Eye (tissue), 1 donor: ENCODE measurements around the gene CALN1.

Experiments
- DNase-seq: peaks from one replicate; pipeline ENCODE4 v3.0.0-alpha.2; 2015

CALN1 gene

DNA sequence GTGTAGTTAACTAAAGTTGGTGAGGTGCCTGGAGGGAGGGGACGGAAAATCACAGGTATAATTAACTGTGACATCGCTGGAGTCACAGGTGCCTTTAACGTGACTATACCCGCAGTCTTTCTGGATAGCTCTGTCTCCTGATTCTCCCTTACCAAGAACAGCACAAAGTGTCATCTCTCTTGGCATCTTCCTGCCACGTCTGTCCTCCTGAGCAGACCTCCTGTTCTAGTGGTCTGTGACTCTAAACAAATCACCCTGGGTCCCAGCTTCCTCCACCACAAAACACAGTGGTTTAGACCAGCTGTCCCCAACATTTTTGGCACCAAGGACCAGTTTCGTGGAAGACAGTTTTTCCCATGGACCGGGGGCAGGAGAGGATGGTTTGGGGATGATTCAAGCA lies 90.5 kb downstream of the CALN1 start:
- no peak for DNase-seq

GRCh38 chr7:72321081-72321480 lies 91.1 kb downstream of the CALN1 start:
- no peak for DNase-seq

DNA sequence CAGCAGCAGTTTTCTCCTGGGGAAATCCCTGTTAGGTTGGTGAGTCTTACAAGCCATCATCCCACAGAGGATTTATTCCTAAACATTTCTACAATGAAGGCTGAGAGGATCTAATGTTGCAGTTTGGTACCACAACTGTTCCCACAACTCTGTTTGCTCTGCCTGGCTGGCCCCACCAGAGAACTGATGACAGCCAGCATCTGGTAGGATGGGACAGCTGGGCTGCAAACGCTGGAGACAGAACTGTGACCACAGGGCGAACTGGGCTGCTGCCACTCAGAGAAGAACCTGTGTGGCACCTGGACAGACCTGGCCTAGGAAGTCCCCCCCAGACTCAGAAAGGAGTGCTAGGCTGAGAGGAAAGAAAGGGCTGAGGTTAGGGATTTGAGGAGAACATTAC lies 94.8 kb downstream of the CALN1 start:
- DNase-seq, result no peak

DNA sequence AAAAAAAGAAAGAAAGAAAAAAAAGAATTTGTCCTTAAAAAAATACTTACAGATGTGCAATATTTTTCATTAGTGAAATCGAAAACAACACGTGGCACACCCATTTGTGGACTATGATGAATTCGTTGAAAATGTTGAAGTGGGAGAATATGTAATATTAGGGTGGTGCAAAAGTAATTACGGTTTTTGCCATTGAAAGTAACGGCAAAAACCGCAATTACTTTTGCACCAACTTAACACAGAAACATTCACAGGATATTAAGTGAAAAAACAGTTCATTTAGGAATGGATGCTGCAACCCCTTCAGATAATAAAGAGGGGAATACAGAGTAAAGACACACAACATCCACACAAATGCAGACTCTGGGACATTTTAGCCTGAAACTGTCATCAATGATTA lies 96.0 kb downstream of the CALN1 start:
- no peak for DNase-seq

- DNase-seq, result no peak
Observed at GRCh38 chr7:72313906-72314305, 98.2 kb downstream of the CALN1 start.

GRCh38 chr7:72310301-72310700 lies 101.8 kb downstream of the CALN1 start:
- DNase-seq, result no peak

DNA sequence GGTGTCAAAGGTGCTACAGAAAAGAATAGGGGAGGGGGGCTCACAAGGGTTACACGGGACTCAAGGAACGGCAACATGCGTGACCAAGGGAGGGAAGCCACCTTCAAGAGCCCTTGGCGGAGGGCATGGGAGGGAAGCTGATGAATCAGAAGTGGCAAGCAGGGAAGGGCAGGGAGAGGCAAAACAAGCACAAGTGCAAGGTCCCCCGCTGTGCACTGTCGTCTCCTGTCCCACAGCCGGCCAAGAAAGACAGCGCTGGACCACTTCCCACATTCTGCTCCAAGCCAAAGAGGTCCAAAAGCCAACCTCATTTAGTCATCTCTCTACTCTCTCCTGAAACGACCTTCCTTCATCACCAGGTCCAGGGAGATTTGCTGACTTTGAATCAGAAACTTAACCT lies 102.7 kb downstream of the CALN1 start:
- DNase-seq, result no peak

- no peak for DNase-seq
Observed at GRCh38 chr7:72308986-72309385, 103.2 kb downstream of the CALN1 start.

DNA sequence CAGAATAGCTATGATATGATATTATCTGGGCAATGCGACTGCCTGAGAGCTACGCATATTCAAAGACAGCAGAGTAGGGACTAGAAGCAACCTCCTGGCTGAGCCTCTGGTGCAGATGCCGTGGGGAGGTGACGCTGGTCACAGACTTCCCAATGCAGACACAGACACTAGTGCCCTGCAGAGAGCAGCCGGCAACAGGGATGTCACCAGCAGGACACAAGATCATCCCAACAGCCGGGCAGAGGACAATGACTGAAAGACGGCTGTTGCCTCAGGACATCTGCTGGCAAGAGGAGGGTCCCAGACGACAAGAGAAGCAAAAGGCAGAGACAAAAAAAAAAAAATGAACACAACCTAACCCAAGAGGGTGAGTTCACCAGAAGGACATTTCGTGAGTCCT lies 104.6 kb downstream of the CALN1 start:
- DNase-seq, result peak; percentile 3

GRCh38 chr7:72298912-72299311 lies 113.2 kb downstream of the CALN1 start:
- DNase-seq, result no peak

- DNase-seq, result no peak
Observed at GRCh38 chr7:72298091-72298490, 114.0 kb downstream of the CALN1 start.

DNA sequence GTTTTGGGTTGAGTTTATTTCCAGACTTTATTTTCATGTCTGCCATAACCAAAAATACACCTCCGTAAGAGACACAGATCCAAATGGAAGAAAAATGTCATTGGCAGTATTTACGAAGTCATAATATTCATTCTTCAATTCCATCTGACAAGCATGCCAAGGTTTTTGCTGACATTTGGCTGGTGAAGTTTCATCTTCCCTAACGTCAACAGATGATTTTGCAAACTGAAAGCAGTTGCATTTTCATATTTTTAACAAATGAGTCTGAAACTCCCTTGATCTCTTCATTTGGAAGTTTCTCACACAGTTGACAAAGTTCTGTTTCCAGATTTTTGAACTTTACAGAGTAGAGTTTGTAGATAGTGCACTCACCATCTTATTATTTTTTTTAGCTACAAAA lies 114.5 kb downstream of the CALN1 start:
- no peak for DNase-seq

DNA sequence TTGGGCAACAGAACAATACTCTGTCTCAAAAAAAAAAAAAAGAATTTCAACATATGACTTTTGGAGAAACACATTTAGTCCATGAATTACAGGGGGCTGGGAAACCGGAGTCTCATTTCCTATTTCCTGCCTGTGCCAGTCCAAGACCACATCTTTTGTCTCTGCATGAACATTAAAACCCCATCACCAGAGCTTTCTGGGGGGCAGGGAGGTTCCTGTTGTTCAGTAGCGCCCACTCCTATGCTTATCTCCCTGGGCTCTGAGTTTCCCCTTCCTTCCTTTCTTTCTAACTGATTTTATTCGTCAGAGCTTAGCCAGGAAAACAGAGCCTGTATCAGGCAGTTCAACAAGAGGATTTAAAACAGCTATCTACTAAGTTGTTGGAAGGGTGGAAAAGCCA lies 119.3 kb downstream of the CALN1 start:
- no peak for DNase-seq

DNA sequence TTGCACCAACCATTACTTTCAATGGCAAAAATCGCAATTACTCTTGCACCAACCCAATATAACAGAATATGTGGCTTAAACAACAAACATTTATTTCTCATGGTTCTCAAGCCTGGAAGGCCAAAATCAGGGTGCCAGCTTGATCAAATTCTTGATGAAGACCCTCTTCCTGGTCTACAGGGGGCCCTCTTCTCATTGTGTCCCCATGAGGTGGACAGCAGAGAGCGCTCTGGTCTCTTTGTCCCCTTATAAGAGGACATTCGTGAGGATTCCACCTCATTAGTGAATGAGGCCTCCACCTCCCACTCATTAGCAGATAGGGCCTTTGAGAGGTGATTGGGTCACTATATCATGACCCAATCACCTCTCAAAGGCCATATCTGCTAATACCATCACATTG lies 120.0 kb downstream of the CALN1 start:
- DNase-seq, result no peak

GRCh38 chr7:72286519-72286918 lies 125.6 kb downstream of the CALN1 start:
- no peak for DNase-seq

DNA sequence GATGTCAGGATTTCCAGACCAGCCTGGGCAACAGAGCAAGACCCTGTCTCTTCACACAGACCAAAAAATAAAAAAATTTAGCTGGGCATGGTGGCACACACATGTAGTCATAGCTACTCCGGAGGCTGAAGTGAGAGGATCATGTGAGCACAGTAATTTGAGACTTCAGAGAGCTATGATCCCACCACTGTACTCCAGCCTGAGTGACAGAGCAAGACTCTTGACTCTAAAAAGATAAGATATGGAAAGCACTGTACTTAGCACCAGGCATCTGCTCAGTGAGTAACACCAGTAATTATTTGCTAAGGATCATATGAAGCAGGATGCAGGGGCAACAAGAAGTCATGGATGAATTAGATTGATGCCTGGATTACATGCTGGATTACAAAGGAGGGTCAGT lies 128.8 kb downstream of the CALN1 start:
- no peak for DNase-seq

DNA sequence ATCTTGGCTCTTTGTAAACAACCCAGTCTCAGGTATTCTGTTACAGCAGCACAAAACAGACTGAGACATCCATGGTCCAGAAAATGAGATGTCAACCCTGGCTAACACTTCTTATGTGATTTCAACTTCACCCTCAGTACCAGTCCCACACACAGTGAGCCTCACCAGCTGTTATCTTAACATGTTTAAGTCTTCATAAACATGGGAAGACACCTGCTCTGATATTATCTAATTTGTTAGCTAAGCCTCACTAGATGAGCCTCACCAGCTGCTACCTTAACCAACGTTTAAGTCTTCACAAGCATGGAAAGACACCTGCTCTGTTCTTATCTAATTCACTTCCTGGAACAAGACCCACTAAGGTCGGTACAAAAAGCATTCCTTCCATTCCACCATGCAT lies 130.8 kb downstream of the CALN1 start:
- peak; percentile 5 for DNase-seq

- DNase-seq, result no peak
Observed at GRCh38 chr7:72279203-72279602, 132.9 kb downstream of the CALN1 start.

DNA sequence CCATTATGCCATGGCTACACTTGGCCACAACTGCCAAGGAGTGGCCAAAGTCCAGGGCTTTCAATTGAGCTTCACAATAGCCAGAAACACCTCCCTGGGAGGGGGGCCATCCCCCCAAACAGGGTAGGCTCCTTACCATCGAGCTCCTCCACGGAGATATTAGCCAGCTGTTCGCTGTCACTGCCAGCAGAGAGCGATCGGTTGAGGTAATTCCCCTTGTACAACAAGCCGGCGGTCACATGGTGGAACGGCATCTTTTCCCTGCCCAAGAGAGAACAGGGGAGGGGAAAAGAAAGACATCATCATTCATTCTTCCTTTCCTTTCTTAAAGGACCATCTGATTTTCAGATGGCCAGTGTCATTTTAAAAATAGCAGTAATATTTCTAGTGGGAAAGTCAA lies 133.6 kb downstream of the CALN1 start:
- no peak for DNase-seq

DNA sequence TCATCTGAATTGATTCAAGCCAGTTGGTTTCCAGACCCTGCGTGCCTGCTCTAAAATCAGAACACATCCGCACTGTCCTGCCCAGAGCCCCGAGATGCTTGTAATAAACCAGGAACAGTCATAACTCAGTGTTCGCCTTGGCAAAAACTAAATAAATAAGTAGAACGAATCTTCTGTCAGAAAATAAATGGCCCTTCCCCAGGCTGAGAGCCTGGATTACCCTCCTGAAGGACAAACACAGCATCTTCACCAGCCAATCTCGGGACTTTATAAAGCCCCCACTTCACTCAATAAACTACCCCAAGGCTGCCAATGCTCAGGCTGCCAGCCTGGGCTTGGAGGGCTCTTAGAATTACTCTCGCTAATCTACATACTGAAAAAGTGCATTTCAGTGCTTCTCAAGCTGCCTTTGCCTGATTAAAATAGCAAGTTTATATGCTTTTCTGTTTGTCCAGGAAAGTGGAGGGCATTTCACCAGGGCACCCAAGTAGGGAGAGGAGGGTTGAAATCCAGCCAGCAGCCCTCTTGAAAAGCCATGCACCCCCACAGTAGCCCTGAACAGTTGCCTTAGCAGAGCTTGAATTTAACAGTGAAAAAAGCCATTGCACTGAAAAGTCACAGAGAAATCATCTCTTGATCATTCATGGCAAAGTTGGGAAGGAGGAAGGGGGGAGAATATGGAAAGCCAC lies 136.6 kb downstream of the CALN1 start:
- DNase-seq, result no peak

DNA sequence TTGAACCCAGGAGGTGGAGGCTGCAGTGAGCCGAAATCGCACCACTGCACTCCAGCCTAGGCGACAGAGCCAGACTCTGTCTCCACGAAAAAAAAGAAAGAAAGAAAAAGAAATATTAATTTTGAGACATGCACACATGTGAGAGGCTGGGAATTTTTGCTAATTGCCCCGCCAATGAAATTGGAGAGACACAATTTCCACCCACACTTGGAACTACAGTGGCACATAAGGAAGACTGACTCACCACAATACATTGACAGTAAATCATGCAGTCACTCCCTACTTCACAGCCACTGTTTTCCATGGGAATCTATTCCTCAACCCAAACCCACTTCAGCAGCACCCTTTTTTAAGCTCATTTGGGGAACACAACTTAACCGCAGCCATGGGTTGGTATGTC lies 139.7 kb downstream of the CALN1 start:
- no peak for DNase-seq

DNA sequence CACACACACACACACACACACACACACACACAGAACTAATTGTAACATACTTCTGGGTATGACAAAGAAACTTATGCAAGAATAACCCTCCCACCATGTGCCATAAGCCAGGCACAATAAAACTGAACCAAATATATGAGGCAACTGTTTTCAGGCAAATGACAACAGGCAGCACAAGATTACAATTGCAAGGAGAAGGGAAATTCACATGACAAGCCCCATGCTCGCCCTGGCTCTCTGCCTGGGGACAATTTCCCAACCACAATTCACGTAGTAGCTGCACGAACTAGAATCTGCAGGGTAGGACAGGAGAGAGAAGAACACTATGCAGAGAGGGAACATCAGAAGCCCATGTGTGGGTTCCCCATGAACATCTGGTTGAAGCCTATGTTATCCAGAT lies 143.3 kb downstream of the CALN1 start:
- DNase-seq, result no peak

DNA sequence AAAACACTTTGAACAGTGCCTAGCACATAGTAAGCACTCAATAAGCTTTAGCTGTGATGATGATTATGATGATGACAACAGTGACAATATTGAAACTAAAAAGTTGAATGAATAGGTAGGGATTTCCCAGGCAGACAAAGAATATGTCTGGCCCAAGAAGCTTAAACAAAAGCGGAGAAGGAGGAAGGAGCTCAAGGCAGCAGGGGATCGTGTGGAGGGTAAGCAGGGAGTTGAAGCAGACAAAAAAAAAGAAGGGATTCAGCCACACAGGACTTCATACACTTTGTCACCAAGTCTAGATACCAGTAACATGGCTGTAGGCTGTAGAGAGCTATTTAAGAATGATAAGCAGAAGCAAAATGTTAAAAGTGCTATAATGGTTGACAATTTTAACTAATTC lies 144.0 kb downstream of the CALN1 start:
- DNase-seq, result no peak

DNA sequence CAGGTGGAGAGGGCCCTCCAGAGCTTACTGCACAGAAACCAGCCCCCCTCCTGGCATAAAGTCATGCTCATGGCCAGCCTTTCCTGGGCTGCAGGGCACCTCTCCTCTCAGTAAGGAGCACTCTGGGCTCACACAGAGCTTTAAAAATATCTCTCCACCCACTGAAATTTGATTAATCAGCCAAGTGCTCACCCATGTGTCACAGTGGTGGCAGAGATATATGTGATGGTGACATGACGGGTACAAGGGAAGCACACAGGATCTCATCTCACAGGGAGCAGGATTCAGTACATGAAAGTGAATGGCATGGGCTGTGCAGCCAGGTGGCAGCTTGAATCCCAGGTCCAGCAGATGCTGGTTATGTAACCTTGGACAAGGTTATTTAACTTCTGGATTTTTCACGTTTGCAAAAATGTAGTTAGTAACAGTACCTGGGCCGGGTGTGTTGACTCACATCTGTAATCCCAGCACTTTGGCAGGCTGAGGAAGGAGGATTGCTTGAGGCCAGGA lies 144.8 kb downstream of the CALN1 start:
- no peak for DNase-seq

DNA sequence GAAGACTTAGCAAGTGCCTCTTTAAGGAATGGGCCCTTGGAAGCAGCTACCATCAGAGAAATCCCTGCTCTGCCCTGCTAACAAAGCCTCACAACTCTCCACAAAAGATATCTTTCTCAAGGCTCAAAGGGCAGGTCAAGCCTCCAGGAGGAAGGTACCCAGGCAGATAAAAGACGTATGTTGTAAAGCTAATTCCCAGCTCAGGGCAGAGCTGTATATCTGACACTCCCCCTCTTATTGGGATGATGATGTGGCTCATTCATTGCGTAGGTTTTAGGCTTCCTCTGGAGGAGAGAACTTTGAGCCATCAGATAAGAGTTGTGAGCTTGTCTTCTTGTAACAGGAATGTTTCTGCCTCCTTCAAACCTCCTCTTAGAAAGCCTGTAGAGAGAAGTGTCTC lies 145.4 kb downstream of the CALN1 start:
- DNase-seq, result no peak
